ENCODE results near the gene KLHL3. TPM values are rescaled to one million over a fixed set of nuclear protein-coding genes. Genes with fewer than 3 reads are reported as not detected.

KLHL3 gene, protein sequence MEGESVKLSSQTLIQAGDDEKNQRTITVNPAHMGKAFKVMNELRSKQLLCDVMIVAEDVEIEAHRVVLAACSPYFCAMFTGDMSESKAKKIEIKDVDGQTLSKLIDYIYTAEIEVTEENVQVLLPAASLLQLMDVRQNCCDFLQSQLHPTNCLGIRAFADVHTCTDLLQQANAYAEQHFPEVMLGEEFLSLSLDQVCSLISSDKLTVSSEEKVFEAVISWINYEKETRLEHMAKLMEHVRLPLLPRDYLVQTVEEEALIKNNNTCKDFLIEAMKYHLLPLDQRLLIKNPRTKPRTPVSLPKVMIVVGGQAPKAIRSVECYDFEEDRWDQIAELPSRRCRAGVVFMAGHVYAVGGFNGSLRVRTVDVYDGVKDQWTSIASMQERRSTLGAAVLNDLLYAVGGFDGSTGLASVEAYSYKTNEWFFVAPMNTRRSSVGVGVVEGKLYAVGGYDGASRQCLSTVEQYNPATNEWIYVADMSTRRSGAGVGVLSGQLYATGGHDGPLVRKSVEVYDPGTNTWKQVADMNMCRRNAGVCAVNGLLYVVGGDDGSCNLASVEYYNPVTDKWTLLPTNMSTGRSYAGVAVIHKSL
- 13.6 and 15.2 TPM in 2 replicates for total RNA-seq (2021)
- percentile 66 among the genes with signal in this experiment for Bru-seq, nascent RNA
- percentile 70 among the genes with signal in this experiment for BruChase-seq, experiment 1, labeled RNA remaining after a 2-hour chase
- BruChase-seq, experiment 2, labeled RNA remaining after a 6-hour chase: percentile 54 among the genes with signal in this experiment
- long read RNA-seq, partial matches to known transcripts: 0 of 3 reads
- long read RNA-seq, other reads (novel, unspliced or antisense): 3 of 3 reads

DNA sequence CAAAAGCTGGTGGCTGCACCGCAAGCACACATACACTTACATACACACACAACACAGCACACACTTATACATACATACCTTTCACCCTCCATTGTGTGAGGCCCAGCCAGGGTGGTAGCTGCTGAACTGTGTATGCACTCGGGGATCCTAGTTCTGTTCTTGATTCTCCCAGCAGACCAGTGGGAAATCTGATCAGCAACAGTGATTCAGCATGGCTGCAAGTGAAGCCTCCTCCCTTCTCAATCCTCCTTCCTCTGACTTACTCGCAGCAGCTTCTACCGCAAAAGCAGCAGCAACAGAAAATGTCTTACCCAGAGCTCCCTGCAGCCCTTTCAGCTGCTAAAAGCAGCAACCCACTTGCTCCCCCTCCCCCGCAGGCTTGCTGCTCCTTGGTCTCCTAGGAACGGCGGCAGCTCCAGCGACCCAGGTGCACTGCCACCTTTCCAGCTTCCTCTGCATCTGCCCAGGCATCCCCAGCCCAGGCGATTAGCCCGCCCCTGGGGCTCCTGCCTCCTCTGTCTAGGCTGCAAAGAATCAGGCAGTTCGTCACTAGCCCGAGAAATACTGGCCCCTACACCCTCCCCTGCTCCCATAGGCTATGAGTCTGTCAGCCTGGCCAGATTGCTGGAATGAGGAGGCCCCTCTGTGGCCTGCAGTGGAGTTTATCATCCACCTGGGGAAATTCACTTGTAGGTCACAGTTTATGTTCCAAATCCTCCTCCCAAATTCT is at the start of gene KLHL3:
KLHL3 (minus strand) TSS at position 535 of the 730 bp plus-strand sequence; CDS start at position 92, 443 bp downstream.
- no peaks in the 10 kb centered on the region for H3K9me2 ChIP-seq (ENCODE audit: insufficient read depth)
- H4K20me1 ChIP-seq (ENCODE audit: insufficient read depth): no peaks in the 10 kb centered on the region
- H3K4me2 ChIP-seq: peak within 1 kb of the TSS; percentile 78
- peaks cover 13% of the 10 kb centered on the region; the same call in 1 of the 2 replicates for H3K9me3 ChIP-seq (ENCODE audit: insufficient read depth, low read depth)
- peaks cover 24% of the 10 kb centered on the region for H3F3A ChIP-seq (ENCODE audit: insufficient read depth, low read depth)
- peak within 1 kb of the TSS; percentile 81 for H3K27ac ChIP-seq
- H3K4me1 ChIP-seq (replicated peaks; ENCODE audit: insufficient read depth): peaks cover 52% of the 10 kb centered on the region
- DNase-seq: peak; percentile 48 to 61
- H3K4me3 ChIP-seq: peak within 1 kb of the TSS; percentile 51; the same call in 1 of the 2 replicates
- intact Hi-C loops (cut with micrococcal nuclease; ENCODE audit: unreplicated experiment): loop anchor here (2.0 to 10.0 kb wide), 3 partner anchors 107 to 931 kb away; no protein-coding TSS in a partner anchor
- TF ChIP-seq, protein P1, sequence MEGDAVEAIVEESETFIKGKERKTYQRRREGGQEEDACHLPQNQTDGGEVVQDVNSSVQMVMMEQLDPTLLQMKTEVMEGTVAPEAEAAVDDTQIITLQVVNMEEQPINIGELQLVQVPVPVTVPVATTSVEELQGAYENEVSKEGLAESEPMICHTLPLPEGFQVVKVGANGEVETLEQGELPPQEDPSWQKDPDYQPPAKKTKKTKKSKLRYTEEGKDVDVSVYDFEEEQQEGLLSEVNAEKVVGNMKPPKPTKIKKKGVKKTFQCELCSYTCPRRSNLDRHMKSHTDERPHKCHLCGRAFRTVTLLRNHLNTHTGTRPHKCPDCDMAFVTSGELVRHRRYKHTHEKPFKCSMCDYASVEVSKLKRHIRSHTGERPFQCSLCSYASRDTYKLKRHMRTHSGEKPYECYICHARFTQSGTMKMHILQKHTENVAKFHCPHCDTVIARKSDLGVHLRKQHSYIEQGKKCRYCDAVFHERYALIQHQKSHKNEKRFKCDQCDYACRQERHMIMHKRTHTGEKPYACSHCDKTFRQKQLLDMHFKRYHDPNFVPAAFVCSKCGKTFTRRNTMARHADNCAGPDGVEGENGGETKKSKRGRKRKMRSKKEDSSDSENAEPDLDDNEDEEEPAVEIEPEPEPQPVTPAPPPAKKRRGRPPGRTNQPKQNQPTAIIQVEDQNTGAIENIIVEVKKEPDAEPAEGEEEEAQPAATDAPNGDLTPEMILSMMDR (conservative IDR thresholded peaks at IDR 0.05): no peak; the same call in 1 of the 2 replicates
- no peaks in the 10 kb centered on the region for H3K36me3 ChIP-seq (ENCODE audit: low read depth)
- ChIA-PET CTCF (interaction anchor here (0.5 to 2.1 kb wide), 2 partner anchors 15 to 75 kb away, joined by 7 read pairs; no protein-coding TSS in a partner anchor), POLR2A (ENCODE audit: unreplicated experiment) (interaction anchor here (0.6 to 0.8 kb wide), 2 partner anchors 97 to 344 kb away, joined by 3 to 4 read pairs; no protein-coding TSS in a partner anchor)
- BruUV-seq (replicated peaks): no TSS peak
- peak within 1 kb of the TSS; percentile 75 for H2AFZ ChIP-seq
- no peaks in the 10 kb centered on the region for H3K27me3 ChIP-seq (ENCODE audit: insufficient read depth, low read depth)
- H3K79me2 ChIP-seq (ENCODE audit: low read depth): no peaks in the 10 kb centered on the region

DNA sequence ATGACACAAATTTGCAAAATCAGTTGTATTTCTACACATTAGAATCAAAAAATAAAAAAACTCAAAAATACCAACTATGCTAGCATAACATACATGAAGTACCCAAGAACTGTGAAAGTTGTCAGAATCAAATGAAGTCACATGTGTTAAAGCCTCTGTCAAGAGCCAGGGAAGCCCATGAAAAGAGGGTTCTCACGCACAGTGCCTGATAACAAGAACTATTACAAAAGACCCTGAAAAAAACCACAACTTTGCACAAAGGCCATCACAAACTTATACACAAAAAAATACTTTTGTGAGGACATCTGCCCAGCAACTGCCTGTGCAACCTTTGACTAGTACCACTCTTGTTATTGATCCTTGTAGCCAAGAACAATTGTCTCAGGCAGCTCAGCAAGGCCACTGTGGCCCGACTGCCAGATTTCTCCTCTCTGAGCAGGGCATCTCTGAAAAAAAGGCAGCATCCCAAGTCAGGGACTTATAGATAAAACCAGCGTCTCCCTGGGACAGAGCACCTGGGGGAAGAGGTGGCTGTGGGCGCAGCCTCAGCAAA is 47.2 kb upstream of the KLHL3 start:
- Histone ChIP-seq H3K27ac (no peak overlapping the region), H3K36me3 (ENCODE audit: low read depth) (no peaks in the 10 kb centered on the region), H4K20me1 (ENCODE audit: insufficient read depth) (no peaks in the 10 kb centered on the region; the same call in 1 of the 2 replicates), H3K9me2 (ENCODE audit: insufficient read depth) (no peaks in the 10 kb centered on the region), H3K4me1 (replicated peaks; ENCODE audit: insufficient read depth) (no peaks in the 10 kb centered on the region), H3K27me3 (ENCODE audit: insufficient read depth, low read depth) (no peaks in the 10 kb centered on the region), H2AFZ (no peak overlapping the region), H3K79me2 (ENCODE audit: low read depth) (no peaks in the 10 kb centered on the region), H3K4me2 (no peak overlapping the region), H3F3A (ENCODE audit: insufficient read depth, low read depth) (no peaks in the 10 kb centered on the region), H3K9me3 (ENCODE audit: insufficient read depth, low read depth) (no peaks in the 10 kb centered on the region), H3K4me3 (no peak overlapping the region)
- no TSS peak for BruUV-seq (replicated peaks)
- intact Hi-C loops (cut with micrococcal nuclease; ENCODE audit: unreplicated experiment): loop anchor here (10.0 kb wide), 1 partner anchor 102 kb away; the partner anchor contains the start of gene PKD2L2
- DNase-seq: no peak
- POLR2A ChIA-PET (ENCODE audit: unreplicated experiment): no interaction called here
- TF ChIP-seq EZH2 (IDR thresholded peaks at IDR 0.05; ENCODE audit: low read depth): no peak
- TF ChIP-seq, protein P1 (conservative IDR thresholded peaks at IDR 0.05): no peak
- CTCF ChIA-PET: no interaction called here

Data from PC-9 (cell line).